ENCODE measurements around the gene FRMD4A. TPM values are rescaled to one million over a fixed set of nuclear protein-coding genes. Genes with fewer than 3 reads are reported as not detected.

The FRMD4A gene
- total RNA-seq, 1 donor from 2014 or later: 20.2 TPM

- H3K9me3 ChIP-seq (ENCODE audit: low read depth): no peaks in the 10 kb centered on the region
- H3K4me3 ChIP-seq: no peak overlapping the region
- no peak overlapping the region for H3K4me3 Mint-ChIP-seq
- H3K4me2 ChIP-seq: no peak overlapping the region
- H4K20me1 ChIP-seq (ENCODE audit: low read depth): no peaks in the 10 kb centered on the region
- H3F3A ChIP-seq (ENCODE audit: low read depth): no peaks in the 10 kb centered on the region
- DNase-seq (ENCODE audit: low spot score): no peak
- H3K27me3 Mint-ChIP-seq (ENCODE audit: insufficient read depth, low read depth): no peaks in the 10 kb centered on the region
- no peaks in the 10 kb centered on the region for H3K27me3 ChIP-seq
- H3K36me3 ChIP-seq: no peaks in the 10 kb centered on the region
- peaks cover 9% of the 10 kb centered on the region for H3K4me1 ChIP-seq
- H3K4me1 Mint-ChIP-seq: peaks cover 12% of the 10 kb centered on the region
- H3K79me2 ChIP-seq (ENCODE audit: low read depth): no peaks in the 10 kb centered on the region
- no peak overlapping the region for H3K9ac ChIP-seq
- no peak for TF ChIP-seq CTCF (IDR thresholded peaks at IDR 0.05)
- TF ChIP-seq EZH2 (IDR thresholded peaks at IDR 0.05): no peak
- TF ChIP-seq EZH2phosphoT487 (IDR thresholded peaks at IDR 0.05): no peak
- H2AFZ ChIP-seq (replicated peaks): no peak overlapping the region
- no peak overlapping the region for H3K27ac ChIP-seq
- no peak overlapping the region for H3K27ac Mint-ChIP-seq
- H3K9me3 Mint-ChIP-seq: peaks cover 15% of the 10 kb centered on the region
- H3K36me3 Mint-ChIP-seq: peaks cover 32% of the 10 kb centered on the region
These were observed 692.8 kb downstream of the FRMD4A start for GRCh38 chr10:13637894-13638293.

GRCh38 chr10:13637303-13637856, 693.3 kb downstream of the FRMD4A start:
- no peak overlapping the region for H3K9ac ChIP-seq
- H3K27me3 Mint-ChIP-seq (ENCODE audit: insufficient read depth, low read depth): no peaks in the 10 kb centered on the region
- peaks cover 10% of the 10 kb centered on the region for H3K9me3 Mint-ChIP-seq
- no peak overlapping the region for H3K4me2 ChIP-seq
- H3F3A ChIP-seq (ENCODE audit: low read depth): no peaks in the 10 kb centered on the region
- no peaks in the 10 kb centered on the region for H3K36me3 ChIP-seq
- no peak overlapping the region for H2AFZ ChIP-seq (replicated peaks)
- no peak overlapping the region for H3K4me3 Mint-ChIP-seq
- peaks cover 29% of the 10 kb centered on the region for H3K36me3 Mint-ChIP-seq
- peaks cover 10% of the 10 kb centered on the region for H3K4me1 ChIP-seq
- H3K9me3 ChIP-seq (ENCODE audit: low read depth): no peaks in the 10 kb centered on the region
- no peaks in the 10 kb centered on the region for H3K27me3 ChIP-seq
- no peak overlapping the region for H3K4me3 ChIP-seq
- no peak overlapping the region for H3K27ac Mint-ChIP-seq
- peaks cover 14% of the 10 kb centered on the region for H3K4me1 Mint-ChIP-seq
- no peaks in the 10 kb centered on the region for H4K20me1 ChIP-seq (ENCODE audit: low read depth)
- no peaks in the 10 kb centered on the region for H3K79me2 ChIP-seq (ENCODE audit: low read depth)
- no peak for TF ChIP-seq CTCF (IDR thresholded peaks at IDR 0.05)
- no peak for TF ChIP-seq EZH2 (IDR thresholded peaks at IDR 0.05)
- no peak for TF ChIP-seq EZH2phosphoT487 (IDR thresholded peaks at IDR 0.05)
- DNase-seq (ENCODE audit: low spot score): no peak
- H3K27ac ChIP-seq: no peak overlapping the region

GRCh38 chr10:13636776-13637175, 693.9 kb downstream of the FRMD4A start:
- Mint-ChIP-seq H3K27me3 (ENCODE audit: insufficient read depth, low read depth) (no peaks in the 10 kb centered on the region), H3K4me3 (no peak overlapping the region), H3K4me1 (peaks cover 14% of the 10 kb centered on the region), H3K9me3 (peaks cover 7% of the 10 kb centered on the region), H3K27ac (no peak overlapping the region), H3K36me3 (peaks cover 24% of the 10 kb centered on the region)
- DNase-seq (ENCODE audit: low spot score): no peak
- H4K20me1 ChIP-seq (ENCODE audit: low read depth): no peaks in the 10 kb centered on the region
- H3F3A ChIP-seq (ENCODE audit: low read depth): no peaks in the 10 kb centered on the region
- no peak for TF ChIP-seq EZH2 (IDR thresholded peaks at IDR 0.05)
- TF ChIP-seq EZH2phosphoT487 (IDR thresholded peaks at IDR 0.05): no peak
- TF ChIP-seq CTCF (IDR thresholded peaks at IDR 0.05): no peak
- H3K4me1 ChIP-seq: peaks cover 10% of the 10 kb centered on the region
- H3K4me2 ChIP-seq: no peak overlapping the region
- H3K79me2 ChIP-seq (ENCODE audit: low read depth): no peaks in the 10 kb centered on the region
- no peaks in the 10 kb centered on the region for H3K36me3 ChIP-seq
- H3K9ac ChIP-seq: no peak overlapping the region
- H3K27ac ChIP-seq: no peak overlapping the region
- no peak overlapping the region for H3K4me3 ChIP-seq
- H2AFZ ChIP-seq (replicated peaks): no peak overlapping the region
- no peaks in the 10 kb centered on the region for H3K27me3 ChIP-seq
- no peaks in the 10 kb centered on the region for H3K9me3 ChIP-seq (ENCODE audit: low read depth)

Measured in neural progenitor cell (in vitro differentiated cells).